ENCODE measurements around the gene COPS9. TPM values are rescaled to one million over a fixed set of nuclear protein-coding genes. Genes with fewer than 3 reads are reported as not detected.

The COPS9 gene
- total and polyA plus RNA-seq, 10 of the 15 experiments (the other 5 are each of a cell fraction or from before 2014, with no cell fraction given) = 80.8 to 419 (median 213) TPM

DNA sequence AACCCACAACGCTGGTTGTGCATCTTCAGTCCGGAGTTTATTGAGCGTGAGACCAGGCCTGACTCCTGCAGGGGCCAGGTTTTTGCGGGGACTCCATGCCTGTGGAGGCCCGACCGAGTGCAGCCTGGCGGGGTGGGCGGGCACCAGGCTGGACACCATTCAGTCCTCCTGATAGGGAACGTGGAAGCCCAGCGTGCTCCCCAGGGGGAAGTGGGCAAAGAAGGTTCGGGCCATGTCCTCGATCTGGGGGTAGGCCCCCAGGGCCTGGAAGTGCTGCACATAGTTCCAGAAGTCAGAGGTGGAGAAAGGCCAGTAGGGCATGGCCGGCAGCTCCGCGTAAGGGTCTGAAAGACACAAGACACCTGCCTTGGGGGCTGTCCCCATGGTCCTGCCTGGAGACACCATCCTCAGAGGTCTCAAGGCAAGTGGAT is 2.9 kb upstream of the COPS9 start:
- RAD21 ChIA-PET (ENCODE audit: unreplicated experiment) = interaction anchor here (1.1 kb wide), 1 partner anchor 76 kb away, joined by 3 read pairs; no protein-coding TSS in a partner anchor
- 57% methylated on average over 15 of the region's 15 CpGs for WGBS (ENCODE audit: insufficient coverage, insufficient replicate concordance, low lambda C conversion rate, missing lambda C conversion rate)
- SMC1A ChIA-PET (ENCODE audit: uncharacterized antibody, unreplicated experiment) = no interaction called here
- Histone ChIP-seq H2AFZ (ENCODE audit: control insufficient read depth, low read depth, low read length) (no peak overlapping the region), H3K9me3 (replicated peaks; ENCODE audit: control insufficient read depth, insufficient read depth, low read length) (no peaks in the 10 kb centered on the region), H3K4me1 (ENCODE audit: control insufficient read depth, insufficient read depth, low read length) (no peaks in the 10 kb centered on the region; the same call in 1 of the 2 replicates), H3K36me3 (ENCODE audit: control insufficient read depth in 2 of 2, insufficient read depth in 2 of 2, low read length in 1 of 2) (no peaks in the 10 kb centered on the region), H3K4me3 (no peak overlapping the region), H3K4me2 (ENCODE audit: control insufficient read depth, insufficient read depth) (no peak overlapping the region), H4K20me1 (ENCODE audit: control insufficient read depth, insufficient read depth) (no peaks in the 10 kb centered on the region), H3K9ac (ENCODE audit: control insufficient read depth, insufficient read depth, low read length) (no peak overlapping the region), H3K27me3 (replicated peaks in 1 of 2; ENCODE audit: control insufficient read depth in 2 of 2, insufficient read depth in 2 of 2, low read length in 1 of 2) (peaks cover 0 to 2% of the 10 kb centered on the region in 2 experiments; a peak in 2 of 4 replicates), H3K27ac (ENCODE audit: control insufficient read depth, insufficient read depth) (no peak overlapping the region), H3K79me2 (ENCODE audit: control insufficient read depth, insufficient read depth, low read length) (peaks cover 19% of the 10 kb centered on the region)
- FAIRE-seq (no peak), DNase-seq (ENCODE audit: low read depth, low spot score) (no peak), ATAC-seq (no peak)
- intact Hi-C loops (cut with micrococcal nuclease; ENCODE audit: unreplicated experiment) (no loop called here), in situ Hi-C loops (cut with MboI) (no loop called here)
- CTCF ChIA-PET = interaction anchor here (2.2 kb wide), 1 partner anchor 78 kb away, joined by 11 read pairs; no protein-coding TSS in a partner anchor
- POLR2A ChIA-PET = no interaction called here
- TF ChIP-seq HCFC1 (IDR thresholded peaks at IDR 0.05; ENCODE audit: low read length) = no peak
- TF ChIP-seq EP300 (IDR thresholded peaks at IDR 0.05; ENCODE audit: borderline replicate concordance in 1 of 2, control insufficient read depth in 1 of 2, low read depth in 2 of 2, low read length in 2 of 2) = no peak
- no peak for TF ChIP-seq SMAD5 (IDR thresholded peaks at IDR 0.05; ENCODE audit: low read depth)
- TF ChIP-seq, protein P1, sequence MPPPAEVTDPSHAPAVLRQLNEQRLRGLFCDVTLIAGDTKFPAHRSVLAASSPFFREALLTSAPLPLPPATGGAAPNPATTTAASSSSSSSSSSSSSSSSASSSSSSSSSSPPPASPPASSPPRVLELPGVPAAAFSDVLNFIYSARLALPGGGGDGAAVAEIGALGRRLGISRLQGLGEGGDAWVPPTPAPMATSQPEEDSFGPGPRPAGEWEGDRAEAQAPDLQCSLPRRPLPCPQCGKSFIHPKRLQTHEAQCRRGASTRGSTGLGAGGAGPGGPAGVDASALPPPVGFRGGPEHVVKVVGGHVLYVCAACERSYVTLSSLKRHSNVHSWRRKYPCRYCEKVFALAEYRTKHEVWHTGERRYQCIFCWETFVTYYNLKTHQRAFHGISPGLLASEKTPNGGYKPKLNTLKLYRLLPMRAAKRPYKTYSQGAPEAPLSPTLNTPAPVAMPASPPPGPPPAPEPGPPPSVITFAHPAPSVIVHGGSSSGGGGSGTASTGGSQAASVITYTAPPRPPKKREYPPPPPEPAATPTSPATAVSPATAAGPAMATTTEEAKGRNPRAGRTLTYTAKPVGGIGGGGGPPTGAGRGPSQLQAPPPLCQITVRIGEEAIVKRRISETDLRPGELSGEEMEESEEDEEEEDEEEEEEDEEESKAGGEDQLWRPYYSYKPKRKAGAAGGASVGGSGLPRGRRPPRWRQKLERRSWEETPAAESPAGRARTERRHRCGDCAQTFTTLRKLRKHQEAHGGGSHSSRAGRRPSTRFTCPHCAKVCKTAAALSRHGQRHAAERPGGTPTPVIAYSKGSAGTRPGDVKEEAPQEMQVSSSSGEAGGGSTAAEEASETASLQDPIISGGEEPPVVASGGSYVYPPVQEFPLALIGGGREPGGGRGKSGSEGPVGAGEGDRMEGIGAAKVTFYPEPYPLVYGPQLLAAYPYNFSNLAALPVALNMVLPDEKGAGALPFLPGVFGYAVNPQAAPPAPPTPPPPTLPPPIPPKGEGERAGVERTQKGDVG (CRISPR knock-in tag; IDR thresholded peaks at IDR 0.05) = no peak
- TF ChIP-seq EED (IDR thresholded peaks at IDR 0.05; ENCODE audit: low read depth) = no peak
- TF ChIP-seq ETV6 (conservative IDR thresholded peaks at IDR 0.05 in 1 of 2, IDR thresholded peaks at IDR 0.05 in 1 of 2; ENCODE audit: borderline replicate concordance in 1 of 2, low read depth in 1 of 2) = no peak
- no peak for TF ChIP-seq TARDBP (IDR thresholded peaks at IDR 0.05; ENCODE audit: borderline replicate concordance)
- no peak for TF ChIP-seq HDAC2 (IDR thresholded peaks at IDR 0.05)
- TF ChIP-seq POLR2A (IDR thresholded peaks at IDR 0.05; ENCODE audit: low read depth, low read length) = no peak
- TF ChIP-seq, protein P2, sequence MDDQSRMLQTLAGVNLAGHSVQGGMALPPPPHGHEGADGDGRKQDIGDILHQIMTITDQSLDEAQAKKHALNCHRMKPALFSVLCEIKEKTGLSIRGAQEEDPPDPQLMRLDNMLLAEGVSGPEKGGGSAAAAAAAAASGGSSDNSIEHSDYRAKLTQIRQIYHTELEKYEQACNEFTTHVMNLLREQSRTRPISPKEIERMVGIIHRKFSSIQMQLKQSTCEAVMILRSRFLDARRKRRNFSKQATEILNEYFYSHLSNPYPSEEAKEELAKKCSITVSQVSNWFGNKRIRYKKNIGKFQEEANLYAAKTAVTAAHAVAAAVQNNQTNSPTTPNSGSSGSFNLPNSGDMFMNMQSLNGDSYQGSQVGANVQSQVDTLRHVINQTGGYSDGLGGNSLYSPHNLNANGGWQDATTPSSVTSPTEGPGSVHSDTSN (IDR thresholded peaks at IDR 0.05; ENCODE audit: insufficient replicate concordance, low read depth, low read length) = no peak
- TF ChIP-seq, protein P3, sequence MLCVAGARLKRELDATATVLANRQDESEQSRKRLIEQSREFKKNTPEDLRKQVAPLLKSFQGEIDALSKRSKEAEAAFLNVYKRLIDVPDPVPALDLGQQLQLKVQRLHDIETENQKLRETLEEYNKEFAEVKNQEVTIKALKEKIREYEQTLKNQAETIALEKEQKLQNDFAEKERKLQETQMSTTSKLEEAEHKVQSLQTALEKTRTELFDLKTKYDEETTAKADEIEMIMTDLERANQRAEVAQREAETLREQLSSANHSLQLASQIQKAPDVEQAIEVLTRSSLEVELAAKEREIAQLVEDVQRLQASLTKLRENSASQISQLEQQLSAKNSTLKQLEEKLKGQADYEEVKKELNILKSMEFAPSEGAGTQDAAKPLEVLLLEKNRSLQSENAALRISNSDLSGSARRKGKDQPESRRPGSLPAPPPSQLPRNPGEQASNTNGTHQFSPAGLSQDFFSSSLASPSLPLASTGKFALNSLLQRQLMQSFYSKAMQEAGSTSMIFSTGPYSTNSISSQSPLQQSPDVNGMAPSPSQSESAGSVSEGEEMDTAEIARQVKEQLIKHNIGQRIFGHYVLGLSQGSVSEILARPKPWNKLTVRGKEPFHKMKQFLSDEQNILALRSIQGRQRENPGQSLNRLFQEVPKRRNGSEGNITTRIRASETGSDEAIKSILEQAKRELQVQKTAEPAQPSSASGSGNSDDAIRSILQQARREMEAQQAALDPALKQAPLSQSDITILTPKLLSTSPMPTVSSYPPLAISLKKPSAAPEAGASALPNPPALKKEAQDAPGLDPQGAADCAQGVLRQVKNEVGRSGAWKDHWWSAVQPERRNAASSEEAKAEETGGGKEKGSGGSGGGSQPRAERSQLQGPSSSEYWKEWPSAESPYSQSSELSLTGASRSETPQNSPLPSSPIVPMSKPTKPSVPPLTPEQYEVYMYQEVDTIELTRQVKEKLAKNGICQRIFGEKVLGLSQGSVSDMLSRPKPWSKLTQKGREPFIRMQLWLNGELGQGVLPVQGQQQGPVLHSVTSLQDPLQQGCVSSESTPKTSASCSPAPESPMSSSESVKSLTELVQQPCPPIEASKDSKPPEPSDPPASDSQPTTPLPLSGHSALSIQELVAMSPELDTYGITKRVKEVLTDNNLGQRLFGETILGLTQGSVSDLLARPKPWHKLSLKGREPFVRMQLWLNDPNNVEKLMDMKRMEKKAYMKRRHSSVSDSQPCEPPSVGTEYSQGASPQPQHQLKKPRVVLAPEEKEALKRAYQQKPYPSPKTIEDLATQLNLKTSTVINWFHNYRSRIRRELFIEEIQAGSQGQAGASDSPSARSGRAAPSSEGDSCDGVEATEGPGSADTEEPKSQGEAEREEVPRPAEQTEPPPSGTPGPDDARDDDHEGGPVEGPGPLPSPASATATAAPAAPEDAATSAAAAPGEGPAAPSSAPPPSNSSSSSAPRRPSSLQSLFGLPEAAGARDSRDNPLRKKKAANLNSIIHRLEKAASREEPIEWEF (IDR thresholded peaks at IDR 0.05; ENCODE audit: insufficient replicate concordance, low read depth, low read length) = no peak
- no peak for TF ChIP-seq RAD21 (IDR thresholded peaks at IDR 0.05; ENCODE audit: insufficient read depth, low read depth, low read length)
- TF ChIP-seq GABPA (IDR thresholded peaks at IDR 0.05; ENCODE audit: low read depth) = no peak
- no TSS peak for BruUV-seq (replicated peaks)
